ENCODE results near the gene HDAC4.

DNA sequence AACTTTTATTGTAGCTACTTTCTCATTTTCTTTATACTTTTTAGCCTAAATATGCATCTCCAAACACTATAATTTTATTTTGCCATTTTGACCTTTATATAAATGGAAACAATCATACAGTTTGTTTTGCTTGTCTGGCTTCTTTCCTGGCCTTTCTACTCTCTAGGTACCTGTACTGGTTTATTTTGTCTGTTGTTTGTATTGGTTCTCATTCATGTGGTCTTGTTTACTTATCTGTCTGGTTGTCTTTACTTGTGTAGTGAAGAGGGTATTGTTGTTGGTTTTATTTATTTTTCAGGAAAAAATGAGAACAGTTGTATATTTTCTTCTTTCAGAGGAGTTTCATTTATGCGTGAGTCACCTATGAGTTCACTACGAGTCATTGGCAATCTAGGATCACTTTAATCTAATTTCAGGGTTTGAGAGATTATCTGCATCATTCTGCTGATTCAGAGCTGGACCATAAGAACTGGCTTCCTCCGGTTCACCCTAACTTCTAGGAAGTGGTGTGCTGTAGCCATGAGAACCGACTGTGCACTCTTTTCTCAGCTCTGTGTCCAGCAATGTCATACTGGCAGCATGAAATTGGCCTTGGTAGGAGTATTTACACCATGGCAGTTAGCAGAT lies 33.1 kb upstream of the HDAC4 start:
- TF ChIP-seq EP300 (IDR thresholded peaks at IDR 0.05) = no peak
- TF ChIP-seq, protein P1, sequence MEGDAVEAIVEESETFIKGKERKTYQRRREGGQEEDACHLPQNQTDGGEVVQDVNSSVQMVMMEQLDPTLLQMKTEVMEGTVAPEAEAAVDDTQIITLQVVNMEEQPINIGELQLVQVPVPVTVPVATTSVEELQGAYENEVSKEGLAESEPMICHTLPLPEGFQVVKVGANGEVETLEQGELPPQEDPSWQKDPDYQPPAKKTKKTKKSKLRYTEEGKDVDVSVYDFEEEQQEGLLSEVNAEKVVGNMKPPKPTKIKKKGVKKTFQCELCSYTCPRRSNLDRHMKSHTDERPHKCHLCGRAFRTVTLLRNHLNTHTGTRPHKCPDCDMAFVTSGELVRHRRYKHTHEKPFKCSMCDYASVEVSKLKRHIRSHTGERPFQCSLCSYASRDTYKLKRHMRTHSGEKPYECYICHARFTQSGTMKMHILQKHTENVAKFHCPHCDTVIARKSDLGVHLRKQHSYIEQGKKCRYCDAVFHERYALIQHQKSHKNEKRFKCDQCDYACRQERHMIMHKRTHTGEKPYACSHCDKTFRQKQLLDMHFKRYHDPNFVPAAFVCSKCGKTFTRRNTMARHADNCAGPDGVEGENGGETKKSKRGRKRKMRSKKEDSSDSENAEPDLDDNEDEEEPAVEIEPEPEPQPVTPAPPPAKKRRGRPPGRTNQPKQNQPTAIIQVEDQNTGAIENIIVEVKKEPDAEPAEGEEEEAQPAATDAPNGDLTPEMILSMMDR (IDR thresholded peaks at IDR 0.05) = no peak
- no peak for TF ChIP-seq POLR2A (IDR thresholded peaks at IDR 0.05)
- no peak for TF ChIP-seq POLR2AphosphoS5 (IDR thresholded peaks at IDR 0.05)
